GM10266 (cell line): Measurements from ENCODE around the gene PLD2.
"Not testable (repeated sequence)": the region's sequence is repeated elsewhere in the genome, so short reads cannot be mapped to it uniquely, and the experiment has no call there.

Source experiments
- DNase-seq: peaks from one replicate; pipeline ENCODE4 v3.0.0; 2012; ENCODE audit errors: extremely low spot score
- TF ChIP-seq, protein P1 (sequence below): IDR thresholded peaks from 2 replicates; pipeline ENCODE4 v1.5.1; 2012; ENCODE audit warnings: mild to moderate bottlenecking, low read depth; ENCODE audit not compliant: control insufficient read depth, insufficient read depth; ENCODE audit errors: missing control alignments

Gene PLD2

DNA sequence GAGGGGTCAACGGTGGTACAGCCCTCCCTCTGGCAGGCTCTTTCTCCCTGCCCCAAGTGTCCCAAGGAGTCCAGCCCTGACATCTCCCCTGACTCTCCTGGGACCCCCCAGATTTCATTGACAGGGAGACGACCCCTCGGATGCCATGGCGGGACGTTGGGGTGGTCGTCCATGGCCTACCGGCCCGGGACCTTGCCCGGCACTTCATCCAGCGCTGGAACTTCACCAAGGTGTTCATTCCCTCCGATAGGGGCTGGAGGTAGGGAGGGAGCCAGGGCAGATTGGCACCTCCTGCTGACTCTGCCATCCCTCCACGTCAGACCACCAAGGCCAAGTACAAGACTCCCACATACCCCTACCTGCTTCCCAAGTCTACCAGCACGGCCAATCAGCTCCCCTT lies 9.9 kb downstream of the PLD2 start:
- TF ChIP-seq, protein P1, sequence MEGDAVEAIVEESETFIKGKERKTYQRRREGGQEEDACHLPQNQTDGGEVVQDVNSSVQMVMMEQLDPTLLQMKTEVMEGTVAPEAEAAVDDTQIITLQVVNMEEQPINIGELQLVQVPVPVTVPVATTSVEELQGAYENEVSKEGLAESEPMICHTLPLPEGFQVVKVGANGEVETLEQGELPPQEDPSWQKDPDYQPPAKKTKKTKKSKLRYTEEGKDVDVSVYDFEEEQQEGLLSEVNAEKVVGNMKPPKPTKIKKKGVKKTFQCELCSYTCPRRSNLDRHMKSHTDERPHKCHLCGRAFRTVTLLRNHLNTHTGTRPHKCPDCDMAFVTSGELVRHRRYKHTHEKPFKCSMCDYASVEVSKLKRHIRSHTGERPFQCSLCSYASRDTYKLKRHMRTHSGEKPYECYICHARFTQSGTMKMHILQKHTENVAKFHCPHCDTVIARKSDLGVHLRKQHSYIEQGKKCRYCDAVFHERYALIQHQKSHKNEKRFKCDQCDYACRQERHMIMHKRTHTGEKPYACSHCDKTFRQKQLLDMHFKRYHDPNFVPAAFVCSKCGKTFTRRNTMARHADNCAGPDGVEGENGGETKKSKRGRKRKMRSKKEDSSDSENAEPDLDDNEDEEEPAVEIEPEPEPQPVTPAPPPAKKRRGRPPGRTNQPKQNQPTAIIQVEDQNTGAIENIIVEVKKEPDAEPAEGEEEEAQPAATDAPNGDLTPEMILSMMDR = no peak
- no peak for DNase-seq

DNA sequence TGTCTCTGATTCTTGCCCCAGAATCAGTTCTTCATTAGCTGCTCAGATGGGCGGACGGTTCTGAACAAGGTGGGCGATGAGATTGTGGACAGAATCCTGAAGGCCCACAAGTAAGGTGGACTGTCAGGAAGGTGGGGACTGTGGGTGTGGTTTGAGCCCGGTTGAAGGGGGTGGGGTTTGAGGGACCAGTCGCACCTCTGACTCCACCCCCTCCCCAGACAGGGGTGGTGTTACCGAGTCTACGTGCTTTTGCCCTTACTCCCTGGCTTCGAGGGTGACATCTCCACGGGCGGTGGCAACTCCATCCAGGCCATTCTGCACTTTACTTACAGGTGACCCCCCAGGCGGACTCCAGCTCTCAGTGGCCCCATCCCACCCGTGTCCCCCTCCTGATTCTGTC lies 11.3 kb downstream of the PLD2 start:
- TF ChIP-seq, protein P1 = no peak
- DNase-seq = no peak

DNA sequence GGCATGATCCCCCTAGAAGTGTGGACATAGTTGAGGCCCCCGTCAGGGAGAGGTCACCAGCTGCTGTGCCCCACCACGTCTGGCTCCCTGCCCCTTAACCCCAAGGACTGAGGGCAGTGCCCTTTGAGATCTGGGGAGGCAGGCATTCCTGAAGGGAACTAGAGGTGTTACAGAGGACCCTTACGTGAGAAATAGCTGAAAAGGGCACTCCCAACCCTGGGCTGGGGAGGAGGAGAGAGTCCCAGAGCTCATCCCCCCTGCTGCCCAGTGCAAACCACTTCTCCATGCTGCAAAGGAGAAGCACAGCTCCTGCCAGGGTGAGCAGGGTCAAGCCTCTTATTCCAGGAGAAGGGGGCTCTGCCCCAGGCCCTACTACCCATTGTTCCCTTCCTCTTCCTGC lies 15.9 kb downstream of the PLD2 start:
- TF ChIP-seq, protein P1 = no peak
- no peak for DNase-seq

DNA sequence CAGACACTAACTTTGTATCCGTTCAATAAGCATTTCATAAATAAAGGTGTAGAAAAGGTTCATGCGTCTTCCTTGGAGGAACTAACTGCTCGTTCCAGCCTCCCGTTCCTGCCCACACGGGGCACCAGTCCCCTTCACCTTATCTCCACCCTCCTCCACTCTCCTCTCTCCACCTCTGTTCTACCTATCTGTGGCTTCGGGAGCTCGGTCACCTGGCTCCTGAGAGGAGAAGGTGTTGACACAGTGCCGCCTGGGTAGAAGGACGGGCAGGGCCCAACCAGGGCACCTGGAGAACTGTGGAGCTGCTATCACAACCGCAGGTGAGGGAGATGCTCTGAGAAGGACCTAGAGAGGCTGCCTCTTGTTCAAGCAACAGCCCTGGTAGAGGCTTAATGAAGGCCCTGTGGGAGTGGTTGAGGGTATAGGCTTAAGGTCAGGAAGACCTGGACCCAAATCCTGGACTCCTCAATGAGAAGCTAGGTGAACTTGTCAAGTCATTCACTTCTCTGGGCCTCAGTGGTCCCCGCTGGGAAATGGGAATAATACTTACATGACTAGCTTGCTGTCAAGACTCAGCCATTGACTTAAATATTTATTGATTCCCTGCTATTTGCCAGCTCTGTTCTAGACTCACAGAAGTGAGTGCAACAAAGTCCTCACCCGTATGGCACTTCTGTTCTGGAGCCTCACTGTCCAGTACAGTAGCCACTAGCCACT lies 16.6 kb downstream of the PLD2 start:
- TF ChIP-seq, protein P1 = no peak
- DNase-seq = no peak

DNA sequence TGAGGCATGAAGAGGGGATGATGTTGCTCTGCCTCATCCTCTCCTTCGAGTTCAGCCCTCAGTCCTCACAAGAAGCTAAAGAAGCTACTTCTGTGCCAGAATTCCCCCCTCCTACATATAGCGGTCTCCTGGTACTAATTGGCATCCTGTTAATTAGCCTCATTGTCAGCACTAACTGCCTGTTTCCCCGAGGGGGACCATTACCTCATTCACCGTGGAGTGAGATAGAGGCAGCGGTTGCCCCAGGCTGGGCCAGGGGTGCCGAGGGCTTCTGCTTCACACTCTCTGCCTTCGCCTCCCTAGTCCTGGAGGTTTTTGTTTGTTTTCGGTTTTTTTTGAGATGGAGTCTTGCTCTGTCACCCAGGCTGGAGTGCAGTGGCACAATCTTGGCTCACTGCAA lies 20.4 kb downstream of the PLD2 start:
- TF ChIP-seq, protein P1 = no peak
- DNase-seq = no peak

DNA sequence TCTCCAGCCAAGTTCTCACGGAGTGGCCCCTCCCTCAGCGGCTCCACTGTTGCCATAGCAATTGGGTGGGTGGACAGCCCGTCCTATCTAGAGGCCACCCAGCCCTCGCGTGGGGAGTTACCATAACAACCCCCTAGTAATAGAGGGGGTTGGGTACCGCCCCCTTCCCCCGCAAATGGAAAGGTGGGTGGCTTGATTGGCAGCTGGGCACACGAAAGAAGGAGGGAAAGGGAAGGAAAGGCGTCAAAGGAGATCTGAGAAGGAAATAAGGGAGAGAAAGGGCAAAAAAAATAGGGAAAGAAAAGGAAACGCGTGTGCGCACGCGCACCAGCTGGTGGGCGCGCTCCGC lies 25.9 kb downstream of the PLD2 start:
- DNase-seq = not testable (repeated sequence)

DNA sequence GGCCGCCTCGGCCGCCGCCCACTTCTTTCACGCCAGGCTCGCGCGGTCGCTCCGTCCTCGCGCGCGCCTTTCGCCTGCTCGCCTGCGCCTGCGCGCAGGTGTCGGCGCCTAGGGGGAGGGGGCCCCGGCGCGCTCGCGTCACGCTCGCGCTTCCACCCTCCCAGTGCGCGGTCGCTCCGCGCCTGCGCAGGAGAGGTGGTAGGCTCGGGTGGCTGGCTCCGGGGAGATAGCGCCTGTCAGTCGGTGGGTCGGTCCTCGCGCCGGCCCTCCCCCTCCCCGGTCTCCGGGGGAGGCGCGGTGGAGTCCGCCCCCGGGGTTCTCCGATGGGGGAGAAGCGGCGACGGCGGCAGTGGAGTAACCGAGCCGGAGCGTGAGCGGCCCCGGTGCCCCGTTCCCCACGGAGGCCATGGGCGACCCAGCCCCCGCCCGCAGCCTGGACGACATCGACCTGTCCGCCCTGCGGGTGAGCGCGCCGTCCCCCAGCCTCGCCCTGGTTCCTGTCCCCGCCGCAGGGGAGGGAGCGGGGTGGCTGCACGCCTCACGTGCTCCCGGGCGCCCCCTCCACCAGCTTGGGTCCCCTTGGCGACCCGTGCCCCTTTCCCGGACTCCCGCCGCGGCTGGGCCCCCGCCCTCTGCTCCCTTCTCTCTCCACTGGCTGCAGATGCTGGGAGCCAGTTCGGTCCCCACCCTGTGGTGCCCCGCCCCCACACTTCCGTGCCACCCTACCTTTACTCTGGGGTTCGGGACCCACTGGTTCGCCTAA lies 26.4 kb downstream of the PLD2 start, which contains the start of gene MINK1:
Gene MINK1 (plus strand): TSS at position 163 of the 763 bp plus-strand sequence. CDS start 244 bp downstream, at position 407.
- TF ChIP-seq, protein P1 = no peak
- DNase-seq = peak; percentile 99
